ELF-1 (cell line): Measurements from ENCODE around the gene DNMT3B.
A peak's percentile ranks its signal among the peaks of the same experiment; 100 is the strongest.

Experiments used
- DNase-seq: peaks from one replicate; pipeline ENCODE4 v3.0.0-alpha.2; 2016; ENCODE audit warnings: low read depth, low spot score

The DNMT3B gene

GRCh38 chr20:32822225-32822624 is 60.0 kb downstream of the DNMT3B start:
- DNase-seq = no peak

GRCh38 chr20:32823078-32823477 is 60.9 kb downstream of the DNMT3B start:
- peak; percentile 29 for DNase-seq

- no peak for DNase-seq
Observed at GRCh38 chr20:32823737-32824588, 61.8 kb downstream of the DNMT3B start.

- DNase-seq = no peak
Observed at GRCh38 chr20:32828029-32828680, 66.0 kb downstream of the DNMT3B start.

GRCh38 chr20:32829311-32830005 is 67.3 kb downstream of the DNMT3B start:
- DNase-seq = no peak

- DNase-seq = no peak
Observed at GRCh38 chr20:32830437-32830836, 68.3 kb downstream of the DNMT3B start.

- no peak for DNase-seq
Observed at GRCh38 chr20:32831982-32832381, 69.8 kb downstream of the DNMT3B start.

- DNase-seq = no peak
Observed at GRCh38 chr20:32832664-32833063, 70.5 kb downstream of the DNMT3B start.

- no peak for DNase-seq
Observed at GRCh38 chr20:32834972-32835371, 72.8 kb downstream of the DNMT3B start.

GRCh38 chr20:32837157-32837556 is 75.0 kb downstream of the DNMT3B start:
- no peak for DNase-seq

GRCh38 chr20:32839227-32839981 is 77.2 kb downstream of the DNMT3B start:
- DNase-seq = no peak

- DNase-seq = no peak
Observed at GRCh38 chr20:32839982-32840285, 77.7 kb downstream of the DNMT3B start.

GRCh38 chr20:32841174-32841573 is 79.0 kb downstream of the DNMT3B start:
- no peak for DNase-seq

GRCh38 chr20:32841632-32842031 is 79.4 kb downstream of the DNMT3B start:
- DNase-seq = no peak

GRCh38 chr20:32842688-32843524 is 80.7 kb downstream of the DNMT3B start:
- no peak for DNase-seq

- no peak for DNase-seq
Observed at GRCh38 chr20:32845786-32846185, 83.6 kb downstream of the DNMT3B start.

GRCh38 chr20:32846852-32847251 is 84.7 kb downstream of the DNMT3B start:
- DNase-seq = no peak

GRCh38 chr20:32847964-32848363 is 85.8 kb downstream of the DNMT3B start:
- no peak for DNase-seq

GRCh38 chr20:32848846-32849245 is 86.7 kb downstream of the DNMT3B start:
- DNase-seq = no peak

- DNase-seq = no peak
Observed at GRCh38 chr20:32849577-32849976, 87.4 kb downstream of the DNMT3B start.

- DNase-seq = no peak
Observed at GRCh38 chr20:32855387-32855786, 93.2 kb downstream of the DNMT3B start.
